Posterior cingulate gyrus (tissue), 11 donors: ENCODE results near the gene CAMKV.

ENCODE experiments used
- DNase-seq, 10 donors: peaks; one replicate each; pipeline versions ENCODE4 v3.0.0 to v3.0.0-alpha.2; 2020 to 2021; ENCODE audit warnings: mixed read lengths in 3 of 10
- intact Hi-C: fragments of 100-400 bp; cut with DNase I; formaldehyde crosslinking; loops from one replicate; pipeline ENCODE4 v1.15.1; 2023

Gene CAMKV

GRCh38 chr3:49900491-49901153 is 30.9 kb upstream of the CAMKV start:
- intact Hi-C loops, result loop anchor here (5.0 to 10.0 kb wide), 2 partner anchors 58 to 196 kb away; no protein-coding TSS in a partner anchor
- peak in 2 of 10 donors; percentile 27 to 88 for DNase-seq

- peak in 1 of 10 donors; percentile 19 for DNase-seq
- intact Hi-C loops, result loop anchor here (5.0 to 10.0 kb wide), 2 partner anchors 58 to 195 kb away; no protein-coding TSS in a partner anchor
Observed at GRCh38 chr3:49899815-49900214, 30.1 kb upstream of the CAMKV start.

GRCh38 chr3:49898991-49899390 is 29.3 kb upstream of the CAMKV start:
- intact Hi-C loops, result no loop called here

GRCh38 chr3:49896345-49896744 is 26.6 kb upstream of the CAMKV start:
- intact Hi-C loops, result no loop called here
- DNase-seq, result peak in 6 of 10 donors; percentile 24 to 90 (median 56)

More at GRCh38 chr3:49898991-49899390, 29.3 kb upstream of the CAMKV start:
- DNase-seq, result no peak

GRCh38 chr3:49895791-49896190 is 26.1 kb upstream of the CAMKV start:
- intact Hi-C loops, result no loop called here
- DNase-seq, result no peak

GRCh38 chr3:49889296-49889695 is 19.6 kb upstream of the CAMKV start:
- DNase-seq, result no peak
- intact Hi-C loops, result no loop called here

GRCh38 chr3:49886922-49887265 is 17.2 kb upstream of the CAMKV start:
- intact Hi-C loops, result no loop called here
- no peak for DNase-seq

- intact Hi-C loops, result no loop called here
- no peak for DNase-seq
Observed at GRCh38 chr3:49883998-49884397, 14.3 kb upstream of the CAMKV start.

- intact Hi-C loops, result no loop called here
- DNase-seq, result no peak
Observed at GRCh38 chr3:49882166-49882565, 12.5 kb upstream of the CAMKV start.

- no peak for DNase-seq
- intact Hi-C loops, result no loop called here
Observed at GRCh38 chr3:49880581-49881315, 11.0 kb upstream of the CAMKV start.

- no peak for DNase-seq
- intact Hi-C loops, result no loop called here
Observed at GRCh38 chr3:49879721-49880120, 10.0 kb upstream of the CAMKV start.

- DNase-seq, result no peak
- intact Hi-C loops, result no loop called here
Observed at GRCh38 chr3:49878686-49879085, 9.0 kb upstream of the CAMKV start.

- intact Hi-C loops, result no loop called here
- DNase-seq, result no peak
Observed at GRCh38 chr3:49877716-49878115, 8.0 kb upstream of the CAMKV start.

GRCh38 chr3:49876567-49876966 is 6.9 kb upstream of the CAMKV start:
- intact Hi-C loops, result no loop called here
- DNase-seq, result peak in 1 of 10 donors; percentile 52

- intact Hi-C loops, result no loop called here
- DNase-seq, result peak in 1 of 10 donors; percentile 76
Observed at GRCh38 chr3:49873623-49874022, 3.9 kb upstream of the CAMKV start.

- DNase-seq, result peak in 1 of 10 donors; percentile 44
- intact Hi-C loops, result no loop called here
Observed at GRCh38 chr3:49872801-49873281, 3.1 kb upstream of the CAMKV start.

GRCh38 chr3:49871531-49872153 is 1.9 kb upstream of the CAMKV start:
- intact Hi-C loops, result no loop called here

GRCh38 chr3:49868862-49869466 is 742 bp downstream of the CAMKV start:
- peak in 6 of 10 donors; percentile 45 to 92 (median 54) for DNase-seq
- intact Hi-C loops, result no loop called here

More at GRCh38 chr3:49871531-49872153, 1.9 kb upstream of the CAMKV start:
- peak in 6 of 10 donors; percentile 38 to 92 (median 60) for DNase-seq

GRCh38 chr3:49867871-49868321 is 1.8 kb downstream of the CAMKV start:
- intact Hi-C loops, result no loop called here
- no peak for DNase-seq

GRCh38 chr3:49867400-49867799 is 2.3 kb downstream of the CAMKV start:
- no peak for DNase-seq
- intact Hi-C loops, result no loop called here
